MCF 10A (cell line): ENCODE data around the gene CLDN20. TPM values are rescaled to one million over a fixed set of nuclear protein-coding genes. Genes with fewer than 3 reads are reported as not detected.
A peak's percentile ranks its signal among the peaks of the same experiment; 100 is the strongest.

Source experiments
- BruUV-seq: library from RNA; stranded (reverse); fragments of 400-500 nt; replicated peaks from 2 replicates; lab custom pipeline; 2021; lab: Mats Ljungman, UMichigan
- CTCF ChIA-PET: fragments of 300-600 bp; sonication (Branson Sonifier 250); formaldehyde crosslinking; extraction: SDS; loops from one replicate; lab custom pipeline; 2021; ENCODE audit warnings: antibody characterized with exemption, inconsistent platforms; lab: Yijun Ruan, JAX
- POLR2A ChIA-PET: fragments of 300-600, 350-650 bp; sonication (Branson Sonifier 250); formaldehyde crosslinking; extraction: SDS; loops from one replicate; lab custom pipeline; 2020; ENCODE audit warnings: antibody characterized with exemption, inconsistent platforms; lab: Yijun Ruan, JAX
- DNase-seq: peaks from one replicate; pipeline ENCODE4 v3.0.0-alpha.2; 2018; ENCODE audit not compliant: unreplicated experiment
- H3K27ac Mint-ChIP-seq: one replicate; pipeline ENCODE4 v1.8.0; 2022; ENCODE audit warnings: mild to moderate bottlenecking, low read depth, mixed read lengths; ENCODE audit not compliant: unreplicated experiment
- H3K27me3 Mint-ChIP-seq: one replicate; pipeline ENCODE4 v1.8.0; 2022; ENCODE audit warnings: mixed read lengths; ENCODE audit not compliant: insufficient read depth, unreplicated experiment
- H3K36me3 Mint-ChIP-seq: one replicate; pipeline ENCODE4 v1.8.0; 2022; ENCODE audit warnings: mild to moderate bottlenecking, moderate library complexity, mixed read lengths; ENCODE audit not compliant: insufficient read depth, unreplicated experiment
- H3K4me1 Mint-ChIP-seq: one replicate; pipeline ENCODE4 v1.8.0; 2022; ENCODE audit warnings: mixed read lengths; ENCODE audit not compliant: insufficient read depth, unreplicated experiment
- H3K4me3 Mint-ChIP-seq: one replicate; pipeline ENCODE4 v1.8.0; 2022; ENCODE audit warnings: mild to moderate bottlenecking, moderate library complexity, mixed read lengths; ENCODE audit not compliant: unreplicated experiment
- H3K9me3 Mint-ChIP-seq: one replicate; pipeline ENCODE4 v1.8.0; 2022; ENCODE audit warnings: mixed read lengths; ENCODE audit not compliant: unreplicated experiment
- intact Hi-C: fragments of 100-400 bp; cut with micrococcal nuclease; formaldehyde crosslinking; loops from 2 replicates; pipeline ENCODE4 v1.14.1; 2022
- total RNA-seq: library from RNA; stranded (reverse); gene quantifications from 2 replicates; pipeline ENCODE4 v1.2.3, GENCODE V29; 2022
- TF ChIP-seq, protein P1 (sequence below): fragments of 200-600 bp; IDR thresholded peaks from one replicate; pipeline ENCODE4 v1.8.0; 2022; ENCODE audit warnings: antibody characterized with exemption, mild to moderate bottlenecking; ENCODE audit not compliant: unreplicated experiment

Gene CLDN20
- total RNA-seq, 1 experiment from 2014 or later: not detected

DNA sequence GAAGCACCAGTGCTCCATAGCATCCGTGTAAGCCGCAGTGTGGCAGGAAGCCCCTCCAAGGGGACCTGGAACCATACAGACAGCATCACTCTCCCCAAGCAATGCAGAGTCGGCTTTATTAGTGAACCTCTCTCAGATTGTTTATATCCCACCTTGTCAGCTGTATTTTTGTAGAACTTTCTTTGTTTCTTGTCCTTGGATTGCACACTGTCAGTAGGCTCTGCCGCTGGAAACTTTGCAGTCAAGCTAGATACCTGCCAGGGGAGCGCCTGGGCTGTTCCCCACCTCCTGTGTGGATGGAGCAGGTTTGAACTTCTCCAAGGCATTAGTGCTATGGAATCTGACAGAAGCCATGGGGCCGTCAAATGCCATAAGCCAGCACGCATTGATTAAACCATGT is 18.6 kb upstream of the CLDN20 start:
- intact Hi-C loops: loop anchor here (5.0 kb wide), 1 partner anchor 568 kb away; no protein-coding TSS in a partner anchor
- ChIA-PET POLR2A (interaction anchor here (0.5 to 1.6 kb wide), 2 partner anchors 31 to 68 kb away, joined by 4 to 5 read pairs; no protein-coding TSS in a partner anchor), CTCF (interaction anchor here (0.7 to 1.1 kb wide), 2 partner anchors 72 to 562 kb away, joined by 3 read pairs; no protein-coding TSS in a partner anchor)
- H3K9me3 Mint-ChIP-seq: peaks cover 7% of the 10 kb centered on the region
- H3K27ac Mint-ChIP-seq: no peak overlapping the region
- H3K4me1 Mint-ChIP-seq: no peaks in the 10 kb centered on the region
- H3K4me3 Mint-ChIP-seq: no peak overlapping the region
- H3K27me3 Mint-ChIP-seq: no peaks in the 10 kb centered on the region
- TF ChIP-seq, protein P1, sequence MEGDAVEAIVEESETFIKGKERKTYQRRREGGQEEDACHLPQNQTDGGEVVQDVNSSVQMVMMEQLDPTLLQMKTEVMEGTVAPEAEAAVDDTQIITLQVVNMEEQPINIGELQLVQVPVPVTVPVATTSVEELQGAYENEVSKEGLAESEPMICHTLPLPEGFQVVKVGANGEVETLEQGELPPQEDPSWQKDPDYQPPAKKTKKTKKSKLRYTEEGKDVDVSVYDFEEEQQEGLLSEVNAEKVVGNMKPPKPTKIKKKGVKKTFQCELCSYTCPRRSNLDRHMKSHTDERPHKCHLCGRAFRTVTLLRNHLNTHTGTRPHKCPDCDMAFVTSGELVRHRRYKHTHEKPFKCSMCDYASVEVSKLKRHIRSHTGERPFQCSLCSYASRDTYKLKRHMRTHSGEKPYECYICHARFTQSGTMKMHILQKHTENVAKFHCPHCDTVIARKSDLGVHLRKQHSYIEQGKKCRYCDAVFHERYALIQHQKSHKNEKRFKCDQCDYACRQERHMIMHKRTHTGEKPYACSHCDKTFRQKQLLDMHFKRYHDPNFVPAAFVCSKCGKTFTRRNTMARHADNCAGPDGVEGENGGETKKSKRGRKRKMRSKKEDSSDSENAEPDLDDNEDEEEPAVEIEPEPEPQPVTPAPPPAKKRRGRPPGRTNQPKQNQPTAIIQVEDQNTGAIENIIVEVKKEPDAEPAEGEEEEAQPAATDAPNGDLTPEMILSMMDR: no peak
- DNase-seq: no peak
- BruUV-seq: no TSS peak
- no peaks in the 10 kb centered on the region for H3K36me3 Mint-ChIP-seq

DNA sequence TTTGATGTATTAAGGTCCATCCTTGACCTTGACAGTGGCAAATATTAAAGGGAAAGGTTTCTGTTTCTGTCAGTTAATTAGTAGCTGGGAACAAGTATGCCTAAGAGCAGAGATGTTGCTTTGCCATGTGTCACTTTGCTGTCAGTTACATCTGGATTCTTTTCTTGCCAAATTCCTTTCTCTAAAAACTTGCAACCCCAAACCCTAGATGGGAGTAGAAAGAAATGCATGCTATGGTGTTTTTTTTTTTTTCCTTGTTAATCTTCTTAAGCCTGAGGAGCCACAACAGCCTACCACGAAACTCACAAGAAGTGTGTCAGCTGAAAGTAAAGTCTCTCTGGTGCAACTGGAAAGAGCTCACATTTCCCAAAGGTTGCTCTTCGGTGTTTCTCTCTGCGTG is 18.0 kb upstream of the CLDN20 start:
- Mint-ChIP-seq H3K4me3 (no peak overlapping the region), H3K9me3 (peaks cover under 1% of the 10 kb centered on the region), H3K27ac (no peak overlapping the region), H3K4me1 (no peaks in the 10 kb centered on the region), H3K27me3 (no peaks in the 10 kb centered on the region), H3K36me3 (no peaks in the 10 kb centered on the region)
- DNase-seq: no peak
- TF ChIP-seq, protein P1: no peak
- no TSS peak for BruUV-seq
- intact Hi-C loops: loop anchor here (5.0 kb wide), 1 partner anchor 569 kb away; no protein-coding TSS in a partner anchor
- ChIA-PET CTCF (no interaction called here), POLR2A (interaction anchor here (1.6 kb wide), 1 partner anchor 69 kb away, joined by 4 read pairs; no protein-coding TSS in a partner anchor)

DNA sequence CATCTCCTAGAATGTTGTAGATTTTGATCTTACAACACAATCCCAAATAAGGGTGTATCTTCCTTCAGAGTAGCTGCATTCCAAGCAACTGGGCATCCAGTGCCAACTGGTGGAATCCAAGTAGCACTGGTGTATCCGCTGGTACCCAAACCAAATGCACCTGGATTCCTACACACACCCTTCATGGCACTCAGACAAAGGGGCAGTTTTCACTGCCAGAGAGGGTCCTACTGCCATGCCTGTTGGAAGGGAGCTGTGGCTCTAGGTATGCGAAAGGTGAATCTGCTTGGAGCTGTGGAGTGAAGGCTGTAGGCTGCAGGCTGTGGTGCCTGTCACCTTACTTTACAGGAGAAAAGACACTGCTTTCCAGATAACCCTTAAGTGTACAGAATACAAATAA is 17.0 kb upstream of the CLDN20 start:
- Mint-ChIP-seq H3K4me1 (no peaks in the 10 kb centered on the region), H3K27me3 (no peaks in the 10 kb centered on the region)
- CTCF ChIA-PET: interaction anchor here (0.7 to 3.9 kb wide), 7 partner anchors 9 to 363 kb away, joined by 3 to 54 read pairs (median 6); no protein-coding TSS in a partner anchor

DNA sequence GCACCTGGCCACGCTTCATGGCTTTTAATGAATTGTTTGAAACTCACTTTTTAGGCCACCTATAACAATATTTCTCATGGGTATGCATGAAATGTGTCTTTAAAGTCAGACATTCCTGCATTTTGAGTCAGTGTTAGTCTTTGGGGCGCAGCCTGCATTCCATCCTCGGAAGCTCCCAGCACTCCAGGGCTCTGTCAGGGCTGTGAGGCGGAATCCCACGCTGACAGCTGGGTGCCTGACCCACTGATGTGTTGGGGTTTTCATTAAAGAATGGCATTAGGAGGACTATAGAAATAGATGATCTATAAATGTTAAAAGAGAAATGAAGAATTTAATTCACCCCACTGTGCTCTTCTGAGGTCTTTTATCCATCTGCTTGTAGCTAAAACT is 16.2 kb upstream of the CLDN20 start:
- peak; percentile 22 for DNase-seq
- Mint-ChIP-seq H3K27me3 (no peaks in the 10 kb centered on the region), H3K4me1 (no peaks in the 10 kb centered on the region), H3K4me3 (no peak overlapping the region), H3K9me3 (no peaks in the 10 kb centered on the region), H3K27ac (peak overlapping the region; percentile 71), H3K36me3 (peaks cover 7% of the 10 kb centered on the region)
- ChIA-PET POLR2A (interaction anchor here (1.3 kb wide), 3 partner anchors 46 to 70 kb away, joined by 3 to 15 read pairs (median 6); no protein-coding TSS in a partner anchor), CTCF (interaction anchor here (0.5 to 3.9 kb wide), 24 partner anchors 8 to 545 kb away, joined by 3 to 54 read pairs (median 5); no protein-coding TSS in a partner anchor)
- intact Hi-C loops: loop anchor here (1.0 to 5.0 kb wide), 3 partner anchors 70 to 570 kb away; no protein-coding TSS in a partner anchor
- no TSS peak for BruUV-seq
- TF ChIP-seq, protein P1: no peak

More for the DNA sequence above, 17.0 kb upstream of the CLDN20 start:
- POLR2A ChIA-PET: no interaction called here
- TF ChIP-seq, protein P1: no peak
- Mint-ChIP-seq H3K4me3 (no peak overlapping the region), H3K36me3 (peaks cover 5% of the 10 kb centered on the region), H3K9me3 (no peaks in the 10 kb centered on the region), H3K27ac (no peak overlapping the region)
- DNase-seq: no peak
- intact Hi-C loops: loop anchor here (5.0 kb wide), 1 partner anchor 570 kb away; no protein-coding TSS in a partner anchor
- BruUV-seq: no TSS peak
